ENCODE results near the gene XIRP2.

DNA sequence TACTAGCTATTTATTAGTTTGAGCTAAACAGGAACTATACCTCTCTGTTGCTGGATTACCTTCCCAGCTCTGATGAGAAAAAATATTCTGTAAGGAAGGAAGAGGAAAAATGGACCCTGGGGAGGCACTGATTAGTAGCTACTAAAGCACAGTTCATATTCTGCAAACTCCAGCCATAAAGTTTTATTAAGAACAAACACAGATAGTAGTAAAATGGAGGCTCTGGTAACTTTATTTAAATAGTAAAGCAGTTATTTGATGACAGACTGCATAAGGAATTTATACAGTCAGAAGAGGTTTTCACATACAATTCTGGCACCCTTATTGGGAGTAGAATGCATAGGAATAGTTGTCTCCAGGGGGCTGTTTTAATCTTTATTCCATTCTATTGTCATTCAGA, 84.1 kb downstream of the XIRP2 start:
- TF ChIP-seq POLR2A (IDR thresholded peaks at IDR 0.05; ENCODE audit: low read depth, low read length) (no peak), POLR2AphosphoS5 (IDR thresholded peaks at IDR 0.05; ENCODE audit: low read depth, low read length) (no peak), TAF1 (IDR thresholded peaks at IDR 0.05; ENCODE audit: borderline replicate concordance, low read depth, low read length) (no peak)

All from GM12892 (cell line).